DOHH2 (cell line): ENCODE data around the gene CNKSR1.

ENCODE experiments used
- CTCF ChIP-seq: fragments of 200-600 bp; sonication (generic); IDR thresholded peaks from one replicate; pipeline ENCODE4 v1.5.1; 2014; ENCODE audit warnings: antibody characterized with exemption, mild to moderate bottlenecking, low read depth, low read length; ENCODE audit not compliant: poor library complexity, severe bottlenecking
- EZH2phosphoT487 ChIP-seq: fragments of 200-600 bp; sonication (generic); IDR thresholded peaks from 2 replicates; pipeline ENCODE4 v1.6.1; 2017; ENCODE audit warnings: borderline replicate concordance, mild to moderate bottlenecking, antibody characterized with exemption, low read length, moderate library complexity, mixed read lengths

GRCh38 chr1:26130695-26131094, 46.6 kb upstream of the CNKSR1 start:
- TF ChIP-seq CTCF (no peak), EZH2phosphoT487 (no peak)
